Smooth muscle cell (in vitro differentiated cells): ENCODE data around the gene MEF2D. TPM values are rescaled to one million over a fixed set of nuclear protein-coding genes. Genes with fewer than 3 reads are reported as not detected.

Source experiments
- DNase-seq: peaks from one replicate; lab custom pipeline; 2025; ENCODE audit not compliant: unreplicated experiment; lab: John Stamatoyannopoulos, UW
- H2AFZ ChIP-seq: fragments of 200-600 bp; sonication (generic); 2 replicates; pipeline ENCODE4 v1.6.0; 2016; ENCODE audit warnings: antibody characterized with exemption, low read depth, mild to moderate bottlenecking
- H3F3A ChIP-seq: fragments of 200-600 bp; sonication (generic); 2 replicates; pipeline ENCODE4 v1.6.0; 2017; ENCODE audit warnings: antibody characterized with exemption, low read depth
- H3K27ac ChIP-seq: fragments of 200-600 bp; sonication (generic); 2 replicates; pipeline ENCODE4 v1.5.1; 2016; ENCODE audit warnings: low read depth, mild to moderate bottlenecking
- H3K27me3 ChIP-seq: fragments of 200-600 bp; sonication (generic); 2 replicates; pipeline ENCODE4 v1.6.1; 2016; ENCODE audit warnings: low read depth, mild to moderate bottlenecking
- H3K36me3 ChIP-seq: fragments of 200-600 bp; sonication (generic); 2 replicates; pipeline ENCODE4 v1.5.1; 2016; ENCODE audit warnings: low read depth
- H3K4me1 ChIP-seq: fragments of 200-600 bp; sonication (generic); 2 replicates; pipeline ENCODE4 v1.5.1; 2016; ENCODE audit warnings: low read depth
- H3K4me2 ChIP-seq: fragments of 200-600 bp; sonication (generic); 2 replicates; pipeline ENCODE4 v1.6.0; 2016; ENCODE audit warnings: mild to moderate bottlenecking
- H3K4me3 ChIP-seq: fragments of 200-600 bp; sonication (generic); 2 replicates; pipeline ENCODE4 v1.5.1; 2016; ENCODE audit warnings: mild to moderate bottlenecking
- H3K79me2 ChIP-seq: fragments of 200-600 bp; sonication (generic); 2 replicates; pipeline ENCODE4 v1.6.0; 2016; ENCODE audit warnings: low read depth, mild to moderate bottlenecking
- H3K9ac ChIP-seq: fragments of 200-600 bp; sonication (generic); 2 replicates; pipeline ENCODE4 v1.6.0; 2016; ENCODE audit warnings: low read depth
- H3K9me3 ChIP-seq: fragments of 200-600 bp; sonication (generic); replicated peaks from 2 replicates; pipeline ENCODE4 v1.5.1; 2016; ENCODE audit warnings: low read depth
- H4K20me1 ChIP-seq: fragments of 200-600 bp; sonication (generic); 2 replicates; pipeline ENCODE4 v1.6.0; 2016; ENCODE audit warnings: low read depth
- CTCF ChIP-seq: fragments of 200-600 bp; sonication (generic); IDR thresholded peaks from 2 replicates; pipeline ENCODE4 v1.5.1; 2017; ENCODE audit warnings: borderline replicate concordance, mild to moderate bottlenecking, antibody characterized with exemption; ENCODE audit not compliant: insufficient read depth, poor library complexity, severe bottlenecking
- WGBS: methylation state at CpG from one replicate; pipeline ENCODE4 v1.1.7; 2016; ENCODE audit warnings: low lambda C conversion rate; 5-methylcytosine and 5-hydroxymethylcytosine counted together
- polyA plus RNA-seq: library from polyadenylated mRNA; unstranded; fragments of >200 nt; fragmentation: Nextera tagmentation; extraction: Ambion mirVana; gene quantifications from 2 replicates; pipeline ENCODE4 v1.2.1, GENCODE V29; 2016
- total RNA-seq: library from RNA; depleted of rRNA; stranded (reverse); fragments of >200 nt; gene quantifications from 2 replicates; pipeline ENCODE4 v1.2.3, GENCODE V29; 2014

MEF2D gene
- total and polyA plus RNA-seq, 2 experiments from 2014 or later: 23.2 to 45.6 TPM

- TF ChIP-seq CTCF: no peak
- no peak overlapping the region for H3K27ac ChIP-seq
- no peaks in the 10 kb centered on the region for H3K9me3 ChIP-seq
- H3K27me3 ChIP-seq: peaks cover 100% of the 10 kb centered on the region
- H3F3A ChIP-seq: no peaks in the 10 kb centered on the region
- H3K36me3 ChIP-seq: no peaks in the 10 kb centered on the region
- DNase-seq: no peak
- H4K20me1 ChIP-seq: no peaks in the 10 kb centered on the region
- H3K9ac ChIP-seq: no peak overlapping the region
- H3K4me3 ChIP-seq: no peak overlapping the region
- H3K79me2 ChIP-seq: no peaks in the 10 kb centered on the region
- no peak overlapping the region for H3K4me2 ChIP-seq
- H3K4me1 ChIP-seq: peaks cover 27% of the 10 kb centered on the region
- H2AFZ ChIP-seq: no peak overlapping the region
- 8% methylated on average over 11 of the region's 11 CpGs for WGBS
These were observed 67.9 kb downstream of the MEF2D start for GRCh38 chr1:156432669-156433018.

GRCh38 chr1:156431769-156432668 lies 68.6 kb downstream of the MEF2D start:
- H3K9me3 ChIP-seq: no peaks in the 10 kb centered on the region
- no peak overlapping the region for H3K27ac ChIP-seq
- no peak for DNase-seq
- no peak overlapping the region for H3K4me3 ChIP-seq
- no peaks in the 10 kb centered on the region for H3K79me2 ChIP-seq
- 17% methylated on average over 12 of the region's 12 CpGs for WGBS
- no peaks in the 10 kb centered on the region for H3F3A ChIP-seq
- TF ChIP-seq CTCF: no peak
- no peak overlapping the region for H3K9ac ChIP-seq
- H3K36me3 ChIP-seq: no peaks in the 10 kb centered on the region
- H4K20me1 ChIP-seq: no peaks in the 10 kb centered on the region
- H2AFZ ChIP-seq: no peak overlapping the region
- peaks cover 100% of the 10 kb centered on the region for H3K27me3 ChIP-seq
- H3K4me1 ChIP-seq: peaks cover 27% of the 10 kb centered on the region
- H3K4me2 ChIP-seq: no peak overlapping the region

- no peaks in the 10 kb centered on the region for H4K20me1 ChIP-seq
- no peaks in the 10 kb centered on the region for H3K79me2 ChIP-seq
- H3K36me3 ChIP-seq: no peaks in the 10 kb centered on the region
- DNase-seq: no peak
- H3K9ac ChIP-seq: no peak overlapping the region
- H2AFZ ChIP-seq: no peak overlapping the region
- WGBS: 68% methylated on average over 4 of the region's 4 CpGs
- H3F3A ChIP-seq: no peaks in the 10 kb centered on the region
- peaks cover 23% of the 10 kb centered on the region for H3K4me1 ChIP-seq
- peaks cover 99% of the 10 kb centered on the region for H3K27me3 ChIP-seq
- no peak overlapping the region for H3K4me2 ChIP-seq
- no peak for TF ChIP-seq CTCF
- H3K9me3 ChIP-seq: no peaks in the 10 kb centered on the region
- no peak overlapping the region for H3K4me3 ChIP-seq
- no peak overlapping the region for H3K27ac ChIP-seq
These were observed 69.2 kb downstream of the MEF2D start for GRCh38 chr1:156431366-156431765.

- H3K79me2 ChIP-seq: no peaks in the 10 kb centered on the region
- H3K4me3 ChIP-seq: no peak overlapping the region
- H3F3A ChIP-seq: no peaks in the 10 kb centered on the region
- no peak overlapping the region for H3K4me2 ChIP-seq
- H3K36me3 ChIP-seq: no peaks in the 10 kb centered on the region
- no peak for TF ChIP-seq CTCF
- H3K9me3 ChIP-seq: no peaks in the 10 kb centered on the region
- H2AFZ ChIP-seq: no peak overlapping the region
- no peak for DNase-seq
- no peak overlapping the region for H3K9ac ChIP-seq
- peaks cover 20% of the 10 kb centered on the region for H3K4me1 ChIP-seq
- peaks cover 98% of the 10 kb centered on the region for H3K27me3 ChIP-seq
- WGBS: 40% methylated on average over 1 of the region's 3 CpGs
- no peaks in the 10 kb centered on the region for H4K20me1 ChIP-seq
- no peak overlapping the region for H3K27ac ChIP-seq
These were observed 69.7 kb downstream of the MEF2D start for GRCh38 chr1:156430866-156431265.
